Upper lobe of left lung (tissue), 6 donors: ENCODE data around the gene ACOX2. TPM values are rescaled to one million over a fixed set of nuclear protein-coding genes. Genes with fewer than 3 reads are reported as not detected.

Source experiments
- ATAC-seq, 2 donors: fragments of 200-7000 bp; cut with Tn5 transposase; one replicate each; pipeline ENCODE4 v1.9.1; 2022; ENCODE audit warnings: mild to moderate bottlenecking in 2 of 2, moderate library complexity in 2 of 2; ENCODE audit not compliant: low FRiP score in 2 of 2
- DNase-seq, 2 donors: peaks; one replicate each; pipeline ENCODE4 v3.0.0-alpha.2; 2019 to 2020
- H3K27ac ChIP-seq, 4 donors: fragments of 200-600 bp; sonication (generic); one replicate each; pipeline ENCODE4 v1.5.1; 2016 to 2019
- H3K27me3 ChIP-seq, 4 donors: fragments of 200-600 bp; sonication (generic); one replicate each; pipeline ENCODE4 v1.5.1; 2017 to 2019
- H3K36me3 ChIP-seq, 4 donors: fragments of 200-600 bp; sonication (generic); one replicate each; pipeline ENCODE4 v1.5.1; 2016 to 2019
- H3K4me1 ChIP-seq, 4 donors: fragments of 200-600 bp; sonication (generic); one replicate each; pipeline ENCODE4 v1.5.1; 2018 to 2019
- H3K4me3 ChIP-seq, 4 donors: fragments of 200-600 bp; sonication (generic); one replicate each; pipeline ENCODE4 v1.5.1; 2017 to 2019; ENCODE audit warnings: mild to moderate bottlenecking in 2 of 4, moderate library complexity in 1 of 4
- H3K9me3 ChIP-seq, 4 donors: fragments of 200-600 bp; sonication (generic); one replicate each; pipeline ENCODE4 v1.5.1; 2018 to 2019
- EP300 ChIP-seq, 4 donors: sonication (generic); formaldehyde crosslinking; IDR thresholded peaks; one replicate each; pipeline ENCODE4 v1.5.1; 2017; ENCODE audit warnings: antibody characterized with exemption in 4 of 4, control low read depth in 2 of 4
- POLR2A ChIP-seq, 4 donors: fragments of 450-650 bp; IDR thresholded peaks; one replicate each; pipeline ENCODE4 v1.5.1; 2016 to 2017; ENCODE audit warnings: antibody characterized with exemption in 4 of 4, mild to moderate bottlenecking in 2 of 4
- POLR2AphosphoS5 ChIP-seq, 2 donors: sonication (generic); formaldehyde crosslinking; IDR thresholded peaks; one replicate each; pipeline ENCODE4 v1.5.1; 2017; ENCODE audit warnings: antibody characterized with exemption in 2 of 2
- WGBS, 2 donors: methylation state at CpG; one replicate each; pipeline ENCODE4 v1.1.5; 2017 to 2018; 5-methylcytosine and 5-hydroxymethylcytosine counted together
- total RNA-seq, 6 donors: library from RNA; depleted of rRNA in 4 of 6; stranded (reverse); fragments of >200 nt in 4 of 6; gene quantifications; one replicate each; pipeline versions ENCODE4 v1.1.0 to v1.2.1, GENCODE V29; 2016 to 2021
- TF ChIP-seq, protein P1 (sequence below), 6 experiments: fragments of 450-650 bp in 4 of 6; fragments of 200-600 bp in 2 of 6; sonication (generic) in 2 of 6; IDR thresholded peaks; one replicate each; pipeline ENCODE4 v1.5.1; 2016 to 2019; ENCODE audit warnings: antibody characterized with exemption in 6 of 6
- donor health status: DM: no; HTN: no; CAD: no; lungs with moderate emphysema.
- donor health status: DM: no; HTN: yes; CAD: no; lungs with severe emphysema.

The ACOX2 gene
- total RNA-seq, 6 donors from 2014 or later: 5.2 to 32.5 (median 15.8) TPM

DNA sequence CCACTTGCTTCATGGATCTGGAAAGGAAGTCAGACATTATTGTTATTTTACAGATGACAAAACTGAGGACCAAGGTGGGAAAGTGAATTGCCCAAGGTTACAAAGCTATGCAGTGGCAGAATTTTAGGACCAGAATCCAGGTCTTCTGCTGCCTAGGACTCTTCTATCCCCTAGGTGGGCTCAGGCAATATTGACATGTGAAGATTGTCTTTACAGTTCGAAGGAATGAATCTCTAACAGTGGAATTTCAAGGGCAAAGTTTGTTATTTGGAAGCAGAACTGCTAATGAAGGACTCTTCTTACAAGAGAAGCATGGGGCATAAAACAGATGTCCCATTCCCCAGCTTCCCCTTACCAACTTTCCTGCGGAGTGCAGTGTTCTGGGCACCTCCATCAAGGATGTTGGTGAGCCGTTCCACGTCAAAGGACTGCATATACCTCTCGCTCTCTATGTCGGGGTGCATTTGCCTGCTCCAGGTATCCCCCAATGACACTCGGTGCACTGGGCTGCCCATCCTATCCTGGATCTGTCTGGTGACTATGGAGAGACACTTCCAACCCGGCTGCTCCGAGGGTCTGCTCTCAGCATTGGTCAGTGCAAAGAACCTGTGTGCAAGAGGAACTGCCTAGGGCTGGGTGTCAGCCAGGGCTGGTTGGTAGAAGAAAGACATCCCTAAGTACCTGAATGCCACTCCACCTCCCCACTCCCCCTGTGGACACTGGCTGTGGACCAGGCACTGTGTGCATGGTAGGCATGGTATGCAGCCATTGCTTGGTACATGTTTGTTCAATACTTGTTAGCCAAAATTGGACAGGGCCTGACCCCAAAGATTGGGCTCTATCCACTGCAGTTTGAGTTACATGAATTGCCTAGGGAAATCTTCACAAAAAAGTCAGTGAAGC lies 2.1 kb downstream of the ACOX2 start:
- Histone ChIP-seq H3K27ac (no peak overlapping the region), H3K9me3 (no peaks in the 10 kb centered on the region), H3K36me3 (no peaks in the 10 kb centered on the region), H3K4me1 (peaks cover 17 to 35% (median 23%) of the 10 kb centered on the region in 4 donors), H3K4me3 (no peak overlapping the region), H3K27me3 (no peaks in the 10 kb centered on the region)
- ATAC-seq (no peak), DNase-seq (no peak)
- 93 to 100% methylated on average over 7 to 9 of the region's 9 CpGs for WGBS, 2 donors
- TF ChIP-seq, protein P1, sequence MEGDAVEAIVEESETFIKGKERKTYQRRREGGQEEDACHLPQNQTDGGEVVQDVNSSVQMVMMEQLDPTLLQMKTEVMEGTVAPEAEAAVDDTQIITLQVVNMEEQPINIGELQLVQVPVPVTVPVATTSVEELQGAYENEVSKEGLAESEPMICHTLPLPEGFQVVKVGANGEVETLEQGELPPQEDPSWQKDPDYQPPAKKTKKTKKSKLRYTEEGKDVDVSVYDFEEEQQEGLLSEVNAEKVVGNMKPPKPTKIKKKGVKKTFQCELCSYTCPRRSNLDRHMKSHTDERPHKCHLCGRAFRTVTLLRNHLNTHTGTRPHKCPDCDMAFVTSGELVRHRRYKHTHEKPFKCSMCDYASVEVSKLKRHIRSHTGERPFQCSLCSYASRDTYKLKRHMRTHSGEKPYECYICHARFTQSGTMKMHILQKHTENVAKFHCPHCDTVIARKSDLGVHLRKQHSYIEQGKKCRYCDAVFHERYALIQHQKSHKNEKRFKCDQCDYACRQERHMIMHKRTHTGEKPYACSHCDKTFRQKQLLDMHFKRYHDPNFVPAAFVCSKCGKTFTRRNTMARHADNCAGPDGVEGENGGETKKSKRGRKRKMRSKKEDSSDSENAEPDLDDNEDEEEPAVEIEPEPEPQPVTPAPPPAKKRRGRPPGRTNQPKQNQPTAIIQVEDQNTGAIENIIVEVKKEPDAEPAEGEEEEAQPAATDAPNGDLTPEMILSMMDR (IDR thresholded peaks at IDR 0.05): no peak
- no peak for TF ChIP-seq POLR2A (IDR thresholded peaks at IDR 0.05)
- TF ChIP-seq POLR2AphosphoS5 (IDR thresholded peaks at IDR 0.05): no peak
- TF ChIP-seq EP300 (IDR thresholded peaks at IDR 0.05): no peak

DNA sequence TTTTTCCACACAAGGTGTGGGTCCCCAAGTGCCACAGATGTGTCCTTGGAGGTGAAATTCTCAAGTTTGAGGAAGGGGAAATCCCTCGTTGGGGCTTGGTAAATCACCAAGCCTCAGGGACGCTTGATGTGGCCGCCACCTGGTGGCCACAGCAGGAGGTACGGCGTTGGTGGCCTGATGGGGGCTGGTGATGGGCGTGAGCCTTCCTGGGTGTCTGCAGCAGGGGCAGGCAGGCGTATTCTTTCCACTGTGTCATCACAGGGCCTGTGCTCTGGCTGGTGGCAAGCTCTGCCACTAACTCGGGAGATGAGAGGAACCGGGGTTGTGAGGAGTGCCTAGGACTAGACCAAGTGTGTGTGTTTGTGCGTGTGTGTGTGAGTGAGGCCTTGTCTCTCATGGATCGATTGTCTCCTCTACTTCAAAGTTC lies 4.2 kb downstream of the ACOX2 start:
- Histone ChIP-seq H3K36me3 (no peaks in the 10 kb centered on the region), H3K27me3 (no peaks in the 10 kb centered on the region), H3K9me3 (no peaks in the 10 kb centered on the region), H3K4me1 (peaks cover 21 to 42% (median 26%) of the 10 kb centered on the region in 4 donors), H3K4me3 (no peak overlapping the region), H3K27ac (no peak overlapping the region)
- peak; percentile 78 to 92 for DNase-seq
- 18 to 31% methylated on average over 7 to 11 of the region's 11 CpGs for WGBS, 2 donors
- TF ChIP-seq, protein P1 (IDR thresholded peaks at IDR 0.05): peak; percentile 85 to 94 (median 93)
- no peak for TF ChIP-seq EP300 (IDR thresholded peaks at IDR 0.05)
- peak in 1 of 2 donors; percentile 83 for ATAC-seq

DNA sequence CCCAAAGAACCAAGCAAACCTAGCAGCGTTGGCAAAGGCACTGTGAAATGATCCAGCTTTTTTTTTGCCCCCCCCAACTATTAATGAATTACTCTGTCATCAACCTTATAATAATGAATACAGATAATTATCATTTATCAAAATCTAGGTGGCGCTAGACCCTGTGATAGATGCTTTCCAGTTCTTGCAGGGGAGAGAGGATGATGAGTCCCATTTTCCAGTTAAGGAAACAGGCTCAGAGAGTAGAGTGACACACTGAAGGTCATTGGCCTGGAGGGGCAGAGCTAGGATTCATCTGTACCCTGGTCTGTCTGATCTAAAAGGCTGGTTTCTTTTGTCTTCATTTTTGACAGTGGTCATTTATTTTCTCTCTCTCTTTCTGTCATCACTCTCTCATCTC lies 5.0 kb downstream of the ACOX2 start:
- 89 to 95% methylated on average over 2 of the region's 2 CpGs for WGBS, 2 donors
- H3K4me1 ChIP-seq: peaks cover 14 to 33% (median 21%) of the 10 kb centered on the region in 4 donors
- H3K27me3 ChIP-seq: no peaks in the 10 kb centered on the region
- no peaks in the 10 kb centered on the region for H3K36me3 ChIP-seq
- TF ChIP-seq EP300 (IDR thresholded peaks at IDR 0.05): no peak
- no peak for TF ChIP-seq POLR2A (IDR thresholded peaks at IDR 0.05)
- TF ChIP-seq, protein P1 (IDR thresholded peaks at IDR 0.05): no peak
- TF ChIP-seq POLR2AphosphoS5 (IDR thresholded peaks at IDR 0.05): no peak
- DNase-seq (no peak), ATAC-seq (no peak)
- no peak overlapping the region for H3K27ac ChIP-seq
- H3K4me3 ChIP-seq: no peak overlapping the region
- no peaks in the 10 kb centered on the region for H3K9me3 ChIP-seq

DNA sequence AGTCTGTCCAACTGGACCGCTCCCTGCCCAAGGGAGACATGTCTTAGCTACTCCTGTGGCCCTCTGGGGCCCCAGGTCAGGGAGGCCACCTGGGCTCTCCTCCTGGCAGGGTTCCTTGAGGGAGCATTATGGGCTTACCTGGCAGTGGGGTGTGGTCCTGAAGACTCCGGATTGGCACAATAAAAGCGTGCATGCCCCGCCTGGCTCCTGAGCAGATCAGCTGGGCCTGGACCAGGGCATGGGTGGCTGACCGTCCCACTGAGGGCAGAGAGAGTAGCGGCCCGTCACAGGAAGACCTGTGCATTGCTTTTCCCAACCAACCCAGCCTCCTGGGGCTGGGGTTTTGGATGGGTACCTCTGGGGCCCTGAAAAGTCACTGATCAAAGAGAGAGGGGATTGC lies 5.4 kb downstream of the ACOX2 start:
- DNase-seq (no peak), ATAC-seq (no peak)
- no peaks in the 10 kb centered on the region for H3K36me3 ChIP-seq
- no peak for TF ChIP-seq POLR2A (IDR thresholded peaks at IDR 0.05)
- TF ChIP-seq, protein P1 (IDR thresholded peaks at IDR 0.05): no peak
- no peak for TF ChIP-seq EP300 (IDR thresholded peaks at IDR 0.05)
- no peak for TF ChIP-seq POLR2AphosphoS5 (IDR thresholded peaks at IDR 0.05)
- no peaks in the 10 kb centered on the region for H3K9me3 ChIP-seq
- no peak overlapping the region for H3K27ac ChIP-seq
- peaks cover 14 to 29% (median 17%) of the 10 kb centered on the region in 4 donors for H3K4me1 ChIP-seq
- WGBS, 2 donors: 97 to 98% methylated on average over 7 of the region's 7 CpGs
- no peak overlapping the region for H3K4me3 ChIP-seq
- no peaks in the 10 kb centered on the region for H3K27me3 ChIP-seq
